Midbrain (tissue), 1 donor: ENCODE measurements around the gene LST1.
A peak's percentile ranks its signal among the peaks of the same experiment; 100 is the strongest.

Source experiments
- DNase-seq: peaks from one replicate; lab custom pipeline; 2025; lab: John Stamatoyannopoulos, UW

LST1 gene

DNA sequence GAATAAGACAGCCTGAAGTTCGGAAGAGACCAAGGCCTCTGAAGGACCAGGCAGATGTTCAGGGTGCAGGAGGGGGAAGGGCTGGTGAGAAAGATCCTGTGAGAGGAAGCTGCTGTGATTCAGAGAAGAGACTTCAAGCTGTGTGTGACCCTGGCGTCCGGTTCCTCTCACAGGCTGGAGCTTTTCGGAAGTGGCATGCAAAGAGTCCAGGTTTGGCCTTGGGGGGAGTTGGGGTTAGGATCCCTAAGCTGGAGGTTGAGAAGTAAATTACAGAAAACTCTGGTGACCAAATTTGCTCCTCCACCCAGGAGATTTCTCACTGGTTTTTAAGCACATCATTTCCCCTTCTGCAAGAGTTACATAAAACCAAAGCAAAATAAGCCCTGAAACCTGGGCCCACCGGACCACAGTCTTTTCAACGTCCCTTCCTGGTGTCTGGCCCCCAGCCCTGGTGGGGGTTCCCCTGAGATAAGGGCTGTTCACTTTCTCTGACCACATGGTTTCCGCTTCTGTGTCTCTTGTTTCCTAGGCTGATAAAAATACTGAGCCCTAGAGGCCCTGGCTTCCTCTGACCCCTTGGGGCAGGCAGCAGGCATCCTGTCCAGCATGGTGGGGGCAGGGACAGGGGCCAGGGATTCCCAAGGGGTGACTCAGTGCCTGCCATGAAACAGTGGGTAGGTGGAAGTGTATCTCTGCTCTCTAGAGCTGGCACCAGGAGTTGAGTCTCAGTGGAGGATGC lies 25.9 kb upstream of the LST1 start:
- DNase-seq = peak; percentile 8

DNA sequence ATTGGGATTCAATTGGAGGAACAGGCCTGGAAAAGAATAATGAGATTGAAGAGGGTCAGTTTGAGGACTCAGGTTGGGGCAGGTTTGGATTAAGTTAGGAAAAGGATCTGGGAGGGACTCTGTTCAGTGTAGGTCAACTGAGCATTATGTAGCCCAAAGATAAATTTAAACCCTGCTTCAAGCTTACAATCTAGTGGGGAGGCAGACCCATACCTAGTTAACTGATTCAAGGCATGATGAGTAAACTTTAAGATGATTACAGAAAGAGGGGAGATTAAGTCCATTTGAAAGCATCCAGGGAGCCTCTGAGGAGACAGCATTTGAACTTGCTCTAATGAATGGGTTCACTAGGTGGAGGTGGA lies 25.4 kb upstream of the LST1 start:
- DNase-seq = no peak

DNA sequence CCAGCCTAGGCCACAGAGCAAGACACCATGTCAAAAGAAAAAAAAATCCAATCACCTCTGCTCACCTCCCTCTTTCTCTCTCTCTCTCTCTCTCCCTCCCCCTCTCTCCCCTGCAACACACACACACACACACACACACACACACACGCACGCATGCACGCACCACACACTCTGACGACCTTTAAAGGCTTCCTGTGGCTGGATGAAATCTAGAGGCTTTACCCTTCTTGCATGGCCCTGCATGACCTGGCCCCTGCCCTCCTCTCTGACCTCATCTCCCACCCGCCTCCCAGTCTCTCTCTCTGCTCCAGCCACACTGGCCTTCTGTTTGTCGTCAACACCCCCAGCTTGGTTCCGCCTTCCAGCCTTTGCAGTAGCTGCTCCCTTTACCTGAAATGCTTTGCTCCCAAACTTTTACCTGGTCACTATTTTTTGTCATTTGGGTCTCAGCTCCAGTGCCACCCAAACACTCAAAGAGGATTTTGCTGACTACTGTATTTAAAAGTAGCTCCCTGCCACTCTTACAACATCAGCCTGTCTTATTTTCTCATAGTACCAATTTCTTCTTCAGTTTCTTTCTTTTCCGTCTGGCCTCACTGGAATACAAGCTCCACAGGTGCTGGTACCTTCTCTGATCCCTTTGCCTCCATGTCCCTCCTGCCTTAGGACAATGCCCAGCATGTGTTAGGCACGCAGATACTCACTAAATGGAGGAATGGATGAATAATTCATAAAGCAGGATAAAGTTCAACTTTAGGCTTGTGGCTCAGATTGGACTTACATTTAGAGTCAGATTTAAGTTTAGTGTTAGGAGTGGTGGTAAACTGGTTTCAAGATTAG lies 18.3 kb upstream of the LST1 start:
- DNase-seq = no peak

DNA sequence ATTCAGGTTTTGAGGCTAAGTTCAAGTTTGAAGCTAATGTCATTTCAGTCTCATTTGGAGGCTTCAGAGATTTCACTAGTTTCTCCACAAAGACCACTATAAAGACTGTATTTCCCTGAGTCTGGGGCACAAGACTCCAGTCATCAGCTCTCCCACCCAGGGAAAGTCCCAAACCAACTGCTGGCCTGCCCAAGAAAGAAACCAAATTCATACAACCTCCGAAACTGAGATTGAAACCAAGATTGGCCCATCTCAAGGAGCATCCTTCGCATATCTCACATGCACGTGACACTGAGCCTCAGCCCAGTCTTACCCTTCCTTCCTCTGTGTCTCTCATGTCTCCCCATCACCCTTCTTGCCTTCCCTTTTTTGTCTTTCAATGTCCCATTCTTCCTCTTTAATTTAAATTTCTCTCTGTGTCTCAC lies 17.5 kb upstream of the LST1 start:
- DNase-seq = no peak

DNA sequence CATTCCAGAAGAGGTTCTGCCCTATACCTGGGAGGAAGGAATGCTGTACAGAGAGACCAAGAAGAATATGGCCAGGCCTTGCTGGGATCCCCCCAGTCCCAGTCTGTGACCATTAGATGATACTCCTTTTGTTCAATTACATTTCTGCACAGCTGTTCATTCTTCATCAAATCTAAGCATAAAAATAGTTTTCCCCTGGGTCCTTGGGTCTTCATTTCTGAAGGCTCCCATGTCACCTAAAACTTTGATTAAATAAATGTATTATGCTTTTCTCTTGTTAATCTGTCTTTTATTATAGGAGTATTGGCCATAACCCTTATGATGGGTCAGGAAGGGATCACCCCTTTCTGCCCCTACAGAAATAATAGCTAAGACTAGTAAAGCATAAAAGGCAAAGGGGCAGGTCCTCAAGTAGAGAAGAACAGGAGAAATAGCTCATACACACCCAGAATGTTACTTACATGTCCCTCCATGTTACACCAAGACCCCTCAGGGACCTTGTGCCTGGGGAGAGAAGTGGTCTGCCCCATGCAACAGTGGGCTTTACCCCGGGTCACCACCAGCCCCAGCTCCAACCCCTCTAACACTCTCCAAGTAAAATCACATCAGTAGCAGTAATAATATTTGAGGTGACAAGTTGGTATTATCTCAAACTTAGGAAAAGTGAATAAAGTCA lies 16.1 kb upstream of the LST1 start:
- DNase-seq = no peak

DNA sequence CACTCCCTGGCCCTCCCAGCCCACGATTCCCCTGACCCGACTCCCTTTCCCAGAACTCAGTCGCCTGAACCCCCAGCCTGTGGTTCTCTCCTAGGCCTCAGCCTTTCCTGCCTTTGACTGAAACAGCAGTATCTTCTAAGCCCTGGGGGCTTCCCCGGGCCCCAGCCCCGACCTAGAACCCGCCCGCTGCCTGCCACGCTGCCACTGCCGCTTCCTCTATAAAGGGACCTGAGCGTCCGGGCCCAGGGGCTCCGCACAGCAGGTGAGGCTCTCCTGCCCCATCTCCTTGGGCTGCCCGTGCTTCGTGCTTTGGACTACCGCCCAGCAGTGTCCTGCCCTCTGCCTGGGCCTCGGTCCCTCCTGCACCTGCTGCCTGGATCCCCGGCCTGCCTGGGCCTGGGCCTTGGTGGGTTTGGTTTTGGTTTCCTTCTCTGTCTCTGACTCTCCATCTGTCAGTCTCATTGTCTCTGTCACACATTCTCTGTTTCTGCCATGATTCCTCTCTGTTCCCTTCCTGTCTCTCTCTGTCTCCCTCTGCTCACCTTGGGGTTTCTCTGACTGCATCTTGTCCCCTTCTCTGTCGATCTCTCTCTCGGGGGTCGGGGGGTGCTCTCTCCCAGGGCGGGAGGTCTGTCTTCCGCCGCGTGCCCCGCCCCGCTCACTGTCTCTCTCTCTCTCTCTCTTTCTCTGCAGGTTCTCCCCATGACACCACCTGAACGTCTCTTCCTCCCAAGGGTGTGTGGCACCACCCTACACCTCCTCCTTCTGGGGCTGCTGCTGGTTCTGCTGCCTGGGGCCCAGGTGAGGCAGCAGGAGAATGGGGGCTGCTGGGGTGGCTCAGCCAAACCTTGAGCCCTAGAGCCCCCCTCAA lies 13.8 kb upstream of the LST1 start, which contains the start of gene LTA:
LTA (plus strand) TSS at position 249 of the 871 bp plus-strand sequence; CDS start at position 703, 454 bp downstream.
- DNase-seq = no peak

DNA sequence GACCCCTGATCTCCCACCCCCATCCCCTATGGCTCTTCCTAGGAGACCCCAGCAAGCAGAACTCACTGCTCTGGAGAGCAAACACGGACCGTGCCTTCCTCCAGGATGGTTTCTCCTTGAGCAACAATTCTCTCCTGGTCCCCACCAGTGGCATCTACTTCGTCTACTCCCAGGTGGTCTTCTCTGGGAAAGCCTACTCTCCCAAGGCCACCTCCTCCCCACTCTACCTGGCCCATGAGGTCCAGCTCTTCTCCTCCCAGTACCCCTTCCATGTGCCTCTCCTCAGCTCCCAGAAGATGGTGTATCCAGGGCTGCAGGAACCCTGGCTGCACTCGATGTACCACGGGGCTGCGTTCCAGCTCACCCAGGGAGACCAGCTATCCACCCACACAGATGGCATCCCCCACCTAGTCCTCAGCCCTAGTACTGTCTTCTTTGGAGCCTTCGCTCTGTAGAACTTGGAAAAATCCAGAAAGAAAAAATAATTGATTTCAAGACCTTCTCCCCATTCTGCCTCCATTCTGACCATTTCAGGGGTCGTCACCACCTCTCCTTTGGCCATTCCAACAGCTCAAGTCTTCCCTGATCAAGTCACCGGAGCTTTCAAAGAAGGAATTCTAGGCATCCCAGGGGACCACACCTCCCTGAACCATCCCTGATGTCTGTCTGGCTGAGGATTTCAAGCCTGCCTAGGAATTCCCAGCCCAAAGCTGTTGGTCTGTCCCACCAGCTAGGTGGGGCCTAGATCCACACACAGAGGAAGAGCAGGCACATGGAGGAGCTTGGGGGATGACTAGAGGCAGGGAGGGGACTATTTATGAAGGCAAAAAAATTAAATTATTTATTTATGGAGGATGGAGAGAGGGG lies 12.6 kb upstream of the LST1 start:
- DNase-seq = no peak

DNA sequence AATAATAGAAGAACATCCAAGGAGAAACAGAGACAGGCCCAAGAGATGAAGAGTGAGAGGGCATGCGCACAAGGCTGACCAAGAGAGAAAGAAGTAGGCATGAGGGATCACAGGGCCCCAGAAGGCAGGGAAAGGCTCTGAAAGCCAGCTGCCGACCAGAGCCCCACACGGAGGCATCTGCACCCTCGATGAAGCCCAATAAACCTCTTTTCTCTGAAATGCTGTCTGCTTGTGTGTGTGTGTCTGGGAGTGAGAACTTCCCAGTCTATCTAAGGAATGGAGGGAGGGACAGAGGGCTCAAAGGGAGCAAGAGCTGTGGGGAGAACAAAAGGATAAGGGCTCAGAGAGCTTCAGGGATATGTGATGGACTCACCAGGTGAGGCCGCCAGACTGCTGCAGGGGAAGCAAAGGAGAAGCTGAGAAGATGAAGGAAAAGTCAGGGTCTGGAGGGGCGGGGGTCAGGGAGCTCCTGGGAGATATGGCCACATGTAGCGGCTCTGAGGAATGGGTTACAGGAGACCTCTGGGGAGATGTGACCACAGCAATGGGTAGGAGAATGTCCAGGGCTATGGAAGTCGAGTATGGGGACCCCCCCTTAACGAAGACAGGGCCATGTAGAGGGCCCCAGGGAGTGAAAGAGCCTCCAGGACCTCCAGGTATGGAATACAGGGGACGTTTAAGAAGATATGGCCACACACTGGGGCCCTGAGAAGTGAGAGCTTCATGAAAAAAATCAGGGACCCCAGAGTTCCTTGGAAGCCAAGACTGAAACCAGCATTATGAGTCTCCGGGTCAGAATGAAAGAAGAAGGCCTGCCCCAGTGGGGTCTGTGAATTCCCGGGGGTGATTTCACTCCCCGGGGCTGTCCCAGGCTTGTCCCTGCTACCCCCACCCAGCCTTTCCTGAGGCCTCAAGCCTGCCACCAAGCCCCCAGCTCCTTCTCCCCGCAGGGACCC lies 11.7 kb upstream of the LST1 start:
- no peak for DNase-seq

DNA sequence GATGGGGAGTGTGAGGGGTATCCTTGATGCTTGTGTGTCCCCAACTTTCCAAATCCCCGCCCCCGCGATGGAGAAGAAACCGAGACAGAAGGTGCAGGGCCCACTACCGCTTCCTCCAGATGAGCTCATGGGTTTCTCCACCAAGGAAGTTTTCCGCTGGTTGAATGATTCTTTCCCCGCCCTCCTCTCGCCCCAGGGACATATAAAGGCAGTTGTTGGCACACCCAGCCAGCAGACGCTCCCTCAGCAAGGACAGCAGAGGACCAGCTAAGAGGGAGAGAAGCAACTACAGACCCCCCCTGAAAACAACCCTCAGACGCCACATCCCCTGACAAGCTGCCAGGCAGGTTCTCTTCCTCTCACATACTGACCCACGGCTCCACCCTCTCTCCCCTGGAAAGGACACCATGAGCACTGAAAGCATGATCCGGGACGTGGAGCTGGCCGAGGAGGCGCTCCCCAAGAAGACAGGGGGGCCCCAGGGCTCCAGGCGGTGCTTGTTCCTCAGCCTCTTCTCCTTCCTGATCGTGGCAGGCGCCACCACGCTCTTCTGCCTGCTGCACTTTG lies 10.7 kb upstream of the LST1 start, which contains the start of gene TNF:
TNF (plus strand) TSS at position 231 of the 567 bp plus-strand sequence; CDS start at position 408, 177 bp downstream.
- no peak for DNase-seq

DNA sequence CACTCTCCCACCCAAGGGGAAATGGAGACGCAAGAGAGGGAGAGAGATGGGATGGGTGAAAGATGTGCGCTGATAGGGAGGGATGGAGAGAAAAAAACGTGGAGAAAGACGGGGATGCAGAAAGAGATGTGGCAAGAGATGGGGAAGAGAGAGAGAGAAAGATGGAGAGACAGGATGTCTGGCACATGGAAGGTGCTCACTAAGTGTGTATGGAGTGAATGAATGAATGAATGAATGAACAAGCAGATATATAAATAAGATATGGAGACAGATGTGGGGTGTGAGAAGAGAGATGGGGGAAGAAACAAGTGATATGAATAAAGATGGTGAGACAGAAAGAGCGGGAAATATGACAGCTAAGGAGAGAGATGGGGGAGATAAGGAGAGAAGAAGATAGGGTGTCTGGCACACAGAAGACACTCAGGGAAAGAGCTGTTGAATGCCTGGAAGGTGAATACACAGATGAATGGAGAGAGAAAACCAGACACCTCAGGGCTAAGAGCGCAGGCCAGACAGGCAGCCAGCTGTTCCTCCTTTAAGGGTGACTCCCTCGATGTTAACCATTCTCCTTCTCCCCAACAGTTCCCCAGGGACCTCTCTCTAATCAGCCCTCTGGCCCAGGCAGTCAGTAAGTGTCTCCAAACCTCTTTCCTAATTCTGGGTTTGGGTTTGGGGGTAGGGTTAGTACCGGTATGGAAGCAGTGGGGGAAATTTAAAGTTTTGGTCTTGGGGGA lies 10.0 kb upstream of the LST1 start:
- no peak for DNase-seq

DNA sequence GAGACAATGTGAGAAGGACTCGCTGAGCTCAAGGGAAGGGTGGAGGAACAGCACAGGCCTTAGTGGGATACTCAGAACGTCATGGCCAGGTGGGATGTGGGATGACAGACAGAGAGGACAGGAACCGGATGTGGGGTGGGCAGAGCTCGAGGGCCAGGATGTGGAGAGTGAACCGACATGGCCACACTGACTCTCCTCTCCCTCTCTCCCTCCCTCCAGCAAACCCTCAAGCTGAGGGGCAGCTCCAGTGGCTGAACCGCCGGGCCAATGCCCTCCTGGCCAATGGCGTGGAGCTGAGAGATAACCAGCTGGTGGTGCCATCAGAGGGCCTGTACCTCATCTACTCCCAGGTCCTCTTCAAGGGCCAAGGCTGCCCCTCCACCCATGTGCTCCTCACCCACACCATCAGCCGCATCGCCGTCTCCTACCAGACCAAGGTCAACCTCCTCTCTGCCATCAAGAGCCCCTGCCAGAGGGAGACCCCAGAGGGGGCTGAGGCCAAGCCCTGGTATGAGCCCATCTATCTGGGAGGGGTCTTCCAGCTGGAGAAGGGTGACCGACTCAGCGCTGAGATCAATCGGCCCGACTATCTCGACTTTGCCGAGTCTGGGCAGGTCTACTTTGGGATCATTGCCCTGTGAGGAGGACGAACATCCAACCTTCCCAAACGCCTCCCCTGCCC lies 9.0 kb upstream of the LST1 start:
- DNase-seq = no peak

DNA sequence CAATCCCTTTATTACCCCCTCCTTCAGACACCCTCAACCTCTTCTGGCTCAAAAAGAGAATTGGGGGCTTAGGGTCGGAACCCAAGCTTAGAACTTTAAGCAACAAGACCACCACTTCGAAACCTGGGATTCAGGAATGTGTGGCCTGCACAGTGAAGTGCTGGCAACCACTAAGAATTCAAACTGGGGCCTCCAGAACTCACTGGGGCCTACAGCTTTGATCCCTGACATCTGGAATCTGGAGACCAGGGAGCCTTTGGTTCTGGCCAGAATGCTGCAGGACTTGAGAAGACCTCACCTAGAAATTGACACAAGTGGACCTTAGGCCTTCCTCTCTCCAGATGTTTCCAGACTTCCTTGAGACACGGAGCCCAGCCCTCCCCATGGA lies 8.5 kb upstream of the LST1 start:
- DNase-seq = no peak

DNA sequence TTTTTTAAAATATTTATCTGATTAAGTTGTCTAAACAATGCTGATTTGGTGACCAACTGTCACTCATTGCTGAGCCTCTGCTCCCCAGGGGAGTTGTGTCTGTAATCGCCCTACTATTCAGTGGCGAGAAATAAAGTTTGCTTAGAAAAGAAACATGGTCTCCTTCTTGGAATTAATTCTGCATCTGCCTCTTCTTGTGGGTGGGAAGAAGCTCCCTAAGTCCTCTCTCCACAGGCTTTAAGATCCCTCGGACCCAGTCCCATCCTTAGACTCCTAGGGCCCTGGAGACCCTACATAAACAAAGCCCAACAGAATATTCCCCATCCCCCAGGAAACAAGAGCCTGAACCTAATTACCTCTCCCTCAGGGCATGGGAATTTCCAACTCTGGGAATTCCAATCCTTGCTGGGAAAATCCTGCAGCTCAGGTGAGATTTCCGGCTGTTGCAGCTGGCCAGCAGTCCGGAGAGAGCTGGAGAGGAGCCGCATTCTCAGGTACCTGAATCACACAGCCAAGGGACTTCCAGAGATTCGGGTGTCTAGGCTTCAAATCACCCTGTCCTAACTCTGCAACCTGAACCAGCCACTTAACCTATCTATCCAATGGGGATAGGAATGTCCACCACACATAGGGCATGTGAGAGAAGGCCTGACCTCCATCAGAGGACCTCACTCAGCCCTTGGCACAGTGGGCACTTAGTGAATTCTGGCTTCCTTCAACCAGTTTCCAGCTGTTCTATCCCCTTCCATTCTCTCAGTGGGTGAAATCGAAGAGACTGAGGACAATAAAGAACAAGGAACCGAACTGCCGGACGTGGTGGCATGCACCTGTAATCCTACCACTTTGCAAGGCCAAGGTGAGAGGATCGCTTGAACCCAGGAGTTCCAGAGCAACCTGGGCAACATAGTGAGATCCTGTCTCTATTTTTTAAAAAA lies 7.6 kb upstream of the LST1 start:
- no peak for DNase-seq

DNA sequence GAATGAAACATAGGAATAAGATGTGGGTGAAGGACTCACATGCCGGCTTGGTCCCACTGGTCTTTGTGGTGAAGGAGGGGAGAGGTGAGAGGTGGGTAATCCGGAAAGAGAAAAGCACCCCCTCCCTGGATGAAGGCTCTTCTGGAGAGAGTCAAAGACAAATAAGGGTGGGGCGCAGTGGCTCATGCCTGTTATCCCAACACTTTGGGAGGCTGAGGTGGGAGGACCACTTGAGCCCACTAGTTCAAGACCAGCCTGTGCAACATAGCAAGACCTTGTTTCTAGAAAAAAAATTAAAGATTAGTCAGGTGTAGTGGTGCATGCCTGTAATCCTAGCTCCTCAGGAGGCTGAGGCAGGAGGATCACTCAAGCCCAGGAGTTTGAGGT lies 7.0 kb upstream of the LST1 start:
- no peak for DNase-seq

DNA sequence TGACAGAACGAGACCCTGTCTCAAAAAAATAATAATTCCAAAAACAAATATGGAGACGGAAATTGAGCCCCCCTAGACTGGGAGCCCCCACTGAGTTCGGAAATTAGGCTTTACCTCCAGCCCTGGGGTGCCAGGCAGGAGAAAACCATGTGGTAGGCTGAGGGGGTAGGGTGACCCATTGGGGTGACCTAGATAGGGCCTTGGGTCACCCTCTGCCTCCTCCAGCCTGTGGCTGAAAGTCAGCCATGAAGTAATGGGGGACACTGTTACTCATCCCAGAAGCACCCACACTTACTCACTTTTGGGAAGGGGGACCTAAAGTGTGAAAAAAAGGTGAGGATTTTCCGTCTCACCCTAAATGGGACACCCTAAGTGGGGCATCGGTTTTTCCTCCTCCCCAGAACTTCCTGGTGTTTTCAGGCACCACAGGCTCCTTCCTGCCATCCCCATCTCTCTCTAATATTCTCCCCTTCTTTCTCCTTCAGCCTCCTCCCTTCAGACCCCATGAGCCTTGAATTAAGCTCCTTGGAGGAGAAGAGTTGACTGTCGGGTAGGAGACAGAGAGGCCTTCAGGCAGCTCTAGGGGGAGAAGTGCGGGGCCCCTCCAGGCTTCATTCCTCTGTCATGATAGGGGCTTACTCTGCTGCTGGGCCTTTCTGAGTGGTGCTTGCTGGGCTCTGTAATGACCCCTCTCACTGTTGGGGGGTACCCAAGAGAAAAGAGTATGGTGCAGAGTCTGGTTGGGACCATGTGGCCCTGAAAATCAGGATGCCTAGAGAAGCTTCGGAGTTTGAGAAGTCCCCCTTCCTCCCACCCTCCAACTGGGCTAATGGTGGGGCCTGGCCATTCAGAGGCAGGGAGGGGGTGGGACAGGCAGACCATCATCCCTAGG lies 6.3 kb upstream of the LST1 start:
- DNase-seq = no peak

DNA sequence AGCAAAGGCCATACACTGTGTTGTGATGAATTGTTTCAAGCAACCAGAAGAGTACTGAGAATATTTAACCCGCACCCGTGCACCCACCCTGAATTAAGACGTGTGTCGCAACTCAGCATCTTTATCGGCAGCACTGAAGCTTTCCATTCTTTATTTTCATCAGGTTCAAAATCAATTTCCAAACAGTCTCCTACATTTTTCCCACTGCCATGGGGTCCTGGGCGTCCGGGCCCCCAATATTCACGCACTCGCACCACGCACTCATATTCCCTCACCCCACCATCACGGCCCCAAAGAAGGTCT lies 5.7 kb upstream of the LST1 start:
- no peak for DNase-seq
